RWPE2 (cell line): Measurements from ENCODE around the gene THAP2.
"Not testable (repeated sequence)": the region's sequence is repeated elsewhere in the genome, so short reads cannot be mapped to it uniquely, and the experiment has no call there.

Experiments
- ATAC-seq: fragments of 200-7000 bp; cut with Tn5 transposase; 3 replicates; pipeline ENCODE4 v1.9.1; 2021; ENCODE audit warnings: low read depth
- DNase-seq: peaks from one replicate; pipeline ENCODE4 v3.0.0-alpha.2; 2020; ENCODE audit warnings: low spot score
- H3K27ac ChIP-seq: fragments of 450-650 bp; 2 replicates; pipeline ENCODE4 v1.5.1; 2017; ENCODE audit warnings: mild to moderate bottlenecking; ENCODE audit not compliant: poor library complexity, severe bottlenecking
- H3K27me3 ChIP-seq: fragments of 250-450 bp; sonication (Bioruptor Pico); 2 replicates; pipeline ENCODE4 v1.5.1; 2021; ENCODE audit warnings: mild to moderate bottlenecking, moderate library complexity; ENCODE audit not compliant: insufficient read depth, poor library complexity, severe bottlenecking
- H3K36me3 ChIP-seq: fragments of 250-450 bp; sonication (Bioruptor Pico); 2 replicates; pipeline ENCODE4 v1.5.1; 2020; ENCODE audit warnings: low read depth, mild to moderate bottlenecking, moderate library complexity
- H3K4me1 ChIP-seq: fragments of 250-450 bp; sonication (Bioruptor Pico); 2 replicates; pipeline ENCODE4 v1.5.1; 2021; ENCODE audit warnings: mild to moderate bottlenecking, moderate library complexity; ENCODE audit not compliant: insufficient read depth, poor library complexity, severe bottlenecking
- H3K4me3 ChIP-seq: fragments of 250-450 bp; sonication (Bioruptor Pico); 2 replicates; pipeline ENCODE4 v1.5.1; 2021; ENCODE audit warnings: mild to moderate bottlenecking, moderate library complexity; ENCODE audit not compliant: severe bottlenecking
- H3K9me3 ChIP-seq: fragments of 250-450 bp; sonication (Bioruptor Pico); 2 replicates; pipeline ENCODE4 v1.5.1; 2021; ENCODE audit warnings: mild to moderate bottlenecking, moderate library complexity; ENCODE audit not compliant: severe bottlenecking
- CTCF ChIP-seq: fragments of 450-650 bp; IDR thresholded peaks from one replicate; pipeline ENCODE4 v1.5.1; 2017; ENCODE audit warnings: mild to moderate bottlenecking, moderate library complexity; ENCODE audit not compliant: poor library complexity, severe bottlenecking

The THAP2 gene

GRCh38 chr12:71694099-71694820, 30.2 kb downstream of the THAP2 start:
- ATAC-seq = peak; percentile 31; the same call in 2 of the 3 replicates
- H3K27ac ChIP-seq = no peak overlapping the region
- DNase-seq = no peak
- TF ChIP-seq CTCF = no peak
- no peaks in the 10 kb centered on the region for H3K4me1 ChIP-seq
- H3K27me3 ChIP-seq = no peaks in the 10 kb centered on the region
- H3K36me3 ChIP-seq = peaks cover 14% of the 10 kb centered on the region; the same call in 1 of the 2 replicates
- no peak overlapping the region for H3K4me3 ChIP-seq
- H3K9me3 ChIP-seq = no peaks in the 10 kb centered on the region

GRCh38 chr12:71695782-71696181, 31.7 kb downstream of the THAP2 start:
- no peak for TF ChIP-seq CTCF
- Histone ChIP-seq H3K9me3 (no peaks in the 10 kb centered on the region), H3K27me3 (no peaks in the 10 kb centered on the region), H3K36me3 (peaks cover 17% of the 10 kb centered on the region; the same call in 1 of the 2 replicates), H3K4me1 (no peaks in the 10 kb centered on the region), H3K27ac (no peak overlapping the region), H3K4me3 (no peak overlapping the region)
- no peak for DNase-seq
- ATAC-seq = no peak

GRCh38 chr12:71702181-71702580, 38.1 kb downstream of the THAP2 start:
- not testable (repeated sequence) for H3K4me3 ChIP-seq, H3K27me3 ChIP-seq, H3K27ac ChIP-seq, H3K4me1 ChIP-seq, H3K9me3 ChIP-seq, DNase-seq, ATAC-seq
- H3K36me3 ChIP-seq = peaks cover 21% of the 10 kb centered on the region; the same call in 1 of the 2 replicates

GRCh38 chr12:71702590-71702989, 38.5 kb downstream of the THAP2 start:
- peak; percentile 42; the same call in 1 of the 3 replicates for ATAC-seq
- Histone ChIP-seq H3K27me3 (no peaks in the 10 kb centered on the region), H3K27ac (no peak overlapping the region), H3K4me1 (peaks cover 10% of the 10 kb centered on the region), H3K36me3 (peaks cover 17% of the 10 kb centered on the region; the same call in 1 of the 2 replicates), H3K9me3 (no peaks in the 10 kb centered on the region), H3K4me3 (no peak overlapping the region)
- no peak for TF ChIP-seq CTCF
- no peak for DNase-seq

- no peak overlapping the region for H3K27ac ChIP-seq
- peaks cover 15% of the 10 kb centered on the region for H3K4me1 ChIP-seq
- no peaks in the 10 kb centered on the region for H3K27me3 ChIP-seq
- no peak for DNase-seq
- TF ChIP-seq CTCF = no peak
- no peak overlapping the region for H3K4me3 ChIP-seq
- no peaks in the 10 kb centered on the region for H3K9me3 ChIP-seq
- H3K36me3 ChIP-seq = 0 out of 2 replicates have a peak, but pooled peaks cover 14% of the 10 kb centered on the region
- ATAC-seq = no peak
Measured at GRCh38 chr12:71703206-71703605, 39.1 kb downstream of the THAP2 start.
